A549 (cell line): Measurements from ENCODE around the gene ZBTB16. TPM values are rescaled to one million over a fixed set of nuclear protein-coding genes. Genes with fewer than 3 reads are reported as not detected.

Experiments
- ATAC-seq, 2 experiments: fragments of 200-7000 bp in 1 of 2; fragments of >200 bp in 1 of 2; cut with Nextera tagmentation in 1 of 2; cut with Tn5 transposase in 1 of 2; 3 replicates each; pipeline versions ENCODE4 v1.8.0 to v1.9.1; 2018 to 2020; ENCODE audit warnings: mild to moderate bottlenecking in 1 of 2, moderate library complexity in 1 of 2
- CTCF ChIA-PET: fragments of 300-600 bp; sonication (Branson Sonifier 250); formaldehyde crosslinking; extraction: SDS; loops from one replicate; lab custom pipeline; 2021; ENCODE audit warnings: antibody characterized with exemption, inconsistent platforms; lab: Yijun Ruan, JAX
- POLR2A ChIA-PET: fragments of 350-600 bp; formaldehyde crosslinking; extraction: SDS; loops from one replicate; lab custom pipeline; 2021; ENCODE audit warnings: antibody characterized with exemption, inconsistent platforms; lab: Yijun Ruan, JAX
- DNase-seq, 2 experiments: peaks; one replicate each; pipeline versions ENCODE4 v3.0.0 to v3.0.0-alpha.2; 2011 to 2016; ENCODE audit warnings: low read depth in 1 of 2, low spot score in 1 of 2
- FAIRE-seq: peaks from 2 replicates; lab custom pipeline; 2011; peaks lifted over from hg19 to GRCh38; lab: Jason Lieb, UNC
- H3K27ac ChIP-seq, 2 experiments: fragments of >200 bp; sonication (Bioruptor Twin); formaldehyde crosslinking; 3 replicates each; pipeline ENCODE4 v1.5.1; 2016 to 2017
- H3K4me1 ChIP-seq: fragments of >200 bp; sonication (Bioruptor Twin); formaldehyde crosslinking; 3 replicates; pipeline ENCODE4 v1.6.1; 2016
- H3K4me2 ChIP-seq: fragments of >200 bp; sonication (Bioruptor Twin); formaldehyde crosslinking; 3 replicates; pipeline ENCODE4 v1.6.1; 2016
- H3K4me3 ChIP-seq: fragments of >200 bp; sonication (Bioruptor Twin); formaldehyde crosslinking; 3 replicates; pipeline ENCODE4 v1.5.1; 2016
- H3K9me3 ChIP-seq: fragments of >200 bp; sonication (Bioruptor Twin); formaldehyde crosslinking; 3 replicates; pipeline ENCODE4 v1.6.1; 2016
- CBX2 ChIP-seq: fragments of 200-600 bp; sonication (generic); IDR thresholded peaks from 2 replicates; pipeline ENCODE4 v1.6.1; 2016; ENCODE audit warnings: low read depth, mild to moderate bottlenecking, borderline replicate concordance
- CEBPB ChIP-seq, 2 experiments: fragments of >200 bp in 1 of 2; sonication (Bioruptor Twin) in 1 of 2; formaldehyde crosslinking in 1 of 2; IDR thresholded peaks; 2 replicates each; pipeline ENCODE4 v1.6.1; 2012 to 2016
- CHD2 ChIP-seq: fragments of 150-350 bp; IDR thresholded peaks from 2 replicates; pipeline ENCODE4 v1.6.1; 2014; ENCODE audit warnings: low read length; ENCODE audit not compliant: partially characterized antibody
- CTCF ChIP-seq: fragments of >200 bp; sonication (Bioruptor Twin); formaldehyde crosslinking; IDR thresholded peaks from 3 replicates; pipeline ENCODE4 v1.5.1; 2016
- EHMT2 ChIP-seq: fragments of 200-600 bp; sonication (generic); IDR thresholded peaks from 2 replicates; pipeline ENCODE4 v1.6.1; 2016; ENCODE audit warnings: antibody characterized with exemption, low read depth, mild to moderate bottlenecking, moderate library complexity
- GATA3 ChIP-seq: IDR thresholded peaks from 2 replicates; pipeline ENCODE4 v1.6.1; 2012; ENCODE audit warnings: borderline replicate concordance
- HOXA7 ChIP-seq: fragments of 250-450 bp; sonication (Bioruptor Pico); IDR thresholded peaks from 2 replicates; pipeline ENCODE4 v1.5.0; 2020; ENCODE audit warnings: mild to moderate bottlenecking, moderate library complexity
- JUN ChIP-seq, 2 experiments: fragments of >200 bp; sonication (Bioruptor Twin); formaldehyde crosslinking; IDR thresholded peaks; 2 replicates in 1 of 2; 3 replicates in 1 of 2; pipeline ENCODE4 v1.6.1; 2016 to 2017
- KDM1A ChIP-seq: fragments of 200-600 bp; sonication (generic); IDR thresholded peaks from 2 replicates; pipeline ENCODE4 v1.6.1; 2016; ENCODE audit warnings: low read depth, mild to moderate bottlenecking
- KDM5A ChIP-seq: fragments of 200-600 bp; sonication (generic); IDR thresholded peaks from 2 replicates; pipeline ENCODE4 v1.6.1; 2016; ENCODE audit warnings: antibody characterized with exemption, mild to moderate bottlenecking
- POLR2AphosphoS2 ChIP-seq: conservative IDR thresholded peaks from 2 replicates; pipeline ENCODE4 v1.6.1; 2012; ENCODE audit warnings: low read length, improper control_type of control experiment, inconsistent platforms
- RARB ChIP-seq: fragments of 250-450 bp; sonication (Bioruptor Pico); IDR thresholded peaks from 2 replicates; pipeline ENCODE4 v1.8.0; 2021; ENCODE audit warnings: mild to moderate bottlenecking, moderate library complexity
- RFX5 ChIP-seq: fragments of 450-650 bp; IDR thresholded peaks from 2 replicates; pipeline ENCODE4 v1.7.1; 2014; ENCODE audit warnings: antibody characterized with exemption, mild to moderate bottlenecking, moderate library complexity
- SREBF2 ChIP-seq: fragments of 450-650 bp; IDR thresholded peaks from 2 replicates; pipeline ENCODE4 v1.6.1; 2014; ENCODE audit warnings: mild to moderate bottlenecking, moderate library complexity
- TFCP2L1 ChIP-seq: fragments of 250-450 bp; sonication (Bioruptor Pico); IDR thresholded peaks from 2 replicates; pipeline ENCODE4 v1.5.0; 2021; ENCODE audit warnings: mild to moderate bottlenecking
- ZFP36 ChIP-seq: fragments of 450-650 bp; IDR thresholded peaks from 2 replicates; pipeline ENCODE4 v1.6.1; 2014; ENCODE audit warnings: borderline replicate concordance; ENCODE audit not compliant: partially characterized antibody
- WGBS: methylation state at CpG from one replicate; pipeline ENCODE4 v1.1.6; 2017; ENCODE audit errors: missing lambda C conversion rate; 5-methylcytosine and 5-hydroxymethylcytosine counted together
- polyA plus RNA-seq, 4 experiments: library from polyadenylated mRNA; depleted of rRNA in 3 of 4; stranded (reverse); fragments of >200 nt; fragmentation: RNase III in 1 of 4; extraction: RNeasy Plus Mini Kit Qiagen cat#74134 plus additional on column Dnase treatment in 1 of 4; gene quantifications; 2 replicates in 3 of 4; 3 replicates in 1 of 4; pipeline ENCODE4 v1.2.3, GENCODE V29; 2011 to 2017
- TF ChIP-seq, protein P1 (sequence below): fragments of 200-600 bp; sonication (generic); IDR thresholded peaks from 2 replicates; pipeline ENCODE4 v1.6.1; 2016; ENCODE audit warnings: antibody characterized with exemption, mild to moderate bottlenecking, moderate library complexity
- TF ChIP-seq, protein P2 (sequence below): fragments of >200 bp; sonication (Bioruptor Twin); formaldehyde crosslinking; IDR thresholded peaks from 3 replicates; pipeline ENCODE4 v1.6.1; 2016
- TF ChIP-seq, protein P3 (sequence below): IDR thresholded peaks from 2 replicates; pipeline ENCODE4 v1.6.1; 2012
- TF ChIP-seq, protein P4 (sequence below): fragments of 250-450 bp; sonication (Bioruptor Pico); IDR thresholded peaks from 2 replicates; pipeline ENCODE4 v1.5.0; 2021; ENCODE audit warnings: mild to moderate bottlenecking, moderate library complexity, borderline replicate concordance

Gene ZBTB16
- polyA plus RNA-seq, 2 of the 4 experiments (the other 2 are of a cell fraction): not detected

GRCh38 chr11:114095899-114096298 lies 36.4 kb downstream of the ZBTB16 start:
- DNase-seq: no peak
- WGBS: 41% methylated on average over 3 of the region's 3 CpGs

GRCh38 chr11:114097832-114098231 lies 38.3 kb downstream of the ZBTB16 start:
- ATAC-seq: no peak
- CTCF ChIA-PET: no interaction called here
- Histone ChIP-seq H3K4me1 (no peaks in the 10 kb centered on the region), H3K4me3 (no peak overlapping the region), H3K9me3 (no peaks in the 10 kb centered on the region), H3K4me2 (no peak overlapping the region), H3K27ac (no peak overlapping the region)
- DNase-seq: no peak
- WGBS: 77% methylated on average over 2 of the region's 2 CpGs
- FAIRE-seq: no peak
- POLR2A ChIA-PET: no interaction called here
- TF ChIP-seq, protein P1, sequence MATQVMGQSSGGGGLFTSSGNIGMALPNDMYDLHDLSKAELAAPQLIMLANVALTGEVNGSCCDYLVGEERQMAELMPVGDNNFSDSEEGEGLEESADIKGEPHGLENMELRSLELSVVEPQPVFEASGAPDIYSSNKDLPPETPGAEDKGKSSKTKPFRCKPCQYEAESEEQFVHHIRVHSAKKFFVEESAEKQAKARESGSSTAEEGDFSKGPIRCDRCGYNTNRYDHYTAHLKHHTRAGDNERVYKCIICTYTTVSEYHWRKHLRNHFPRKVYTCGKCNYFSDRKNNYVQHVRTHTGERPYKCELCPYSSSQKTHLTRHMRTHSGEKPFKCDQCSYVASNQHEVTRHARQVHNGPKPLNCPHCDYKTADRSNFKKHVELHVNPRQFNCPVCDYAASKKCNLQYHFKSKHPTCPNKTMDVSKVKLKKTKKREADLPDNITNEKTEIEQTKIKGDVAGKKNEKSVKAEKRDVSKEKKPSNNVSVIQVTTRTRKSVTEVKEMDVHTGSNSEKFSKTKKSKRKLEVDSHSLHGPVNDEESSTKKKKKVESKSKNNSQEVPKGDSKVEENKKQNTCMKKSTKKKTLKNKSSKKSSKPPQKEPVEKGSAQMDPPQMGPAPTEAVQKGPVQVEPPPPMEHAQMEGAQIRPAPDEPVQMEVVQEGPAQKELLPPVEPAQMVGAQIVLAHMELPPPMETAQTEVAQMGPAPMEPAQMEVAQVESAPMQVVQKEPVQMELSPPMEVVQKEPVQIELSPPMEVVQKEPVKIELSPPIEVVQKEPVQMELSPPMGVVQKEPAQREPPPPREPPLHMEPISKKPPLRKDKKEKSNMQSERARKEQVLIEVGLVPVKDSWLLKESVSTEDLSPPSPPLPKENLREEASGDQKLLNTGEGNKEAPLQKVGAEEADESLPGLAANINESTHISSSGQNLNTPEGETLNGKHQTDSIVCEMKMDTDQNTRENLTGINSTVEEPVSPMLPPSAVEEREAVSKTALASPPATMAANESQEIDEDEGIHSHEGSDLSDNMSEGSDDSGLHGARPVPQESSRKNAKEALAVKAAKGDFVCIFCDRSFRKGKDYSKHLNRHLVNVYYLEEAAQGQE: no peak
- TF ChIP-seq ZFP36: no peak
- TF ChIP-seq KDM5A: no peak
- no peak for TF ChIP-seq SREBF2
- no peak for TF ChIP-seq GATA3
- no peak for TF ChIP-seq KDM1A
- TF ChIP-seq EHMT2: no peak
- no peak for TF ChIP-seq HOXA7 (CRISPR knock-in tag)
- TF ChIP-seq, protein P2, sequence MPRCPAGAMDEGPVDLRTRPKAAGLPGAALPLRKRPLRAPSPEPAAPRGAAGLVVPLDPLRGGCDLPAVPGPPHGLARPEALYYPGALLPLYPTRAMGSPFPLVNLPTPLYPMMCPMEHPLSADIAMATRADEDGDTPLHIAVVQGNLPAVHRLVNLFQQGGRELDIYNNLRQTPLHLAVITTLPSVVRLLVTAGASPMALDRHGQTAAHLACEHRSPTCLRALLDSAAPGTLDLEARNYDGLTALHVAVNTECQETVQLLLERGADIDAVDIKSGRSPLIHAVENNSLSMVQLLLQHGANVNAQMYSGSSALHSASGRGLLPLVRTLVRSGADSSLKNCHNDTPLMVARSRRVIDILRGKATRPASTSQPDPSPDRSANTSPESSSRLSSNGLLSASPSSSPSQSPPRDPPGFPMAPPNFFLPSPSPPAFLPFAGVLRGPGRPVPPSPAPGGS: no peak
- no peak for TF ChIP-seq CTCF
- TF ChIP-seq CEBPB (IDR thresholded peaks at IDR 0.05): no peak
- TF ChIP-seq RFX5: no peak
- TF ChIP-seq RARB (CRISPR knock-in tag): no peak

More at GRCh38 chr11:114095899-114096298, 36.4 kb downstream of the ZBTB16 start:
- ATAC-seq: no peak
- Histone ChIP-seq H3K4me1 (no peaks in the 10 kb centered on the region), H3K4me2 (no peak overlapping the region), H3K9me3 (no peaks in the 10 kb centered on the region), H3K4me3 (no peak overlapping the region)
- CTCF ChIA-PET: no interaction called here
- no peak for FAIRE-seq
- POLR2A ChIA-PET: no interaction called here
- TF ChIP-seq, protein P3, sequence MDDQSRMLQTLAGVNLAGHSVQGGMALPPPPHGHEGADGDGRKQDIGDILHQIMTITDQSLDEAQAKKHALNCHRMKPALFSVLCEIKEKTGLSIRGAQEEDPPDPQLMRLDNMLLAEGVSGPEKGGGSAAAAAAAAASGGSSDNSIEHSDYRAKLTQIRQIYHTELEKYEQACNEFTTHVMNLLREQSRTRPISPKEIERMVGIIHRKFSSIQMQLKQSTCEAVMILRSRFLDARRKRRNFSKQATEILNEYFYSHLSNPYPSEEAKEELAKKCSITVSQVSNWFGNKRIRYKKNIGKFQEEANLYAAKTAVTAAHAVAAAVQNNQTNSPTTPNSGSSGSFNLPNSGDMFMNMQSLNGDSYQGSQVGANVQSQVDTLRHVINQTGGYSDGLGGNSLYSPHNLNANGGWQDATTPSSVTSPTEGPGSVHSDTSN: no peak
- TF ChIP-seq RFX5: no peak
- no peak for TF ChIP-seq POLR2AphosphoS2
- TF ChIP-seq CHD2: no peak
- TF ChIP-seq CTCF: no peak
- no peak for TF ChIP-seq TFCP2L1 (CRISPR knock-in tag)
- TF ChIP-seq, protein P2: no peak
- no peak for TF ChIP-seq JUN (IDR thresholded peaks at IDR 0.05)
- TF ChIP-seq, protein P4, sequence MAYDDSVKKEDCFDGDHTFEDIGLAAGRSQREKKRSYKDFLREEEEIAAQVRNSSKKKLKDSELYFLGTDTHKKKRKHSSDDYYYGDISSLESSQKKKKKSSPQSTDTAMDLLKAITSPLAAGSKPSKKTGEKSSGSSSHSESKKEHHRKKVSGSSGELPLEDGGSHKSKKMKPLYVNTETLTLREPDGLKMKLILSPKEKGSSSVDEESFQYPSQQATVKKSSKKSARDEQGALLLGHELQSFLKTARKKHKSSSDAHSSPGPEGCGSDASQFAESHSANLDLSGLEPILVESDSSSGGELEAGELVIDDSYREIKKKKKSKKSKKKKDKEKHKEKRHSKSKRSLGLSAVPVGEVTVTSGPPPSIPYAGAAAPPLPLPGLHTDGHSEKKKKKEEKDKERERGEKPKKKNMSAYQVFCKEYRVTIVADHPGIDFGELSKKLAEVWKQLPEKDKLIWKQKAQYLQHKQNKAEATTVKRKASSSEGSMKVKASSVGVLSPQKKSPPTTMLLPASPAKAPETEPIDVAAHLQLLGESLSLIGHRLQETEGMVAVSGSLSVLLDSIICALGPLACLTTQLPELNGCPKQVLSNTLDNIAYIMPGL (CRISPR knock-in tag): no peak
- TF ChIP-seq CBX2: no peak
- TF ChIP-seq, all 56 proteins: peak for 0
- no peak overlapping the region for H3K27ac ChIP-seq
